Thoracic aorta (tissue), 2 donors: Measurements from ENCODE around the gene NIPBL. TPM values are rescaled to one million over a fixed set of nuclear protein-coding genes. Genes with fewer than 3 reads are reported as not detected.
"Not testable (repeated sequence)": the region's sequence is repeated elsewhere in the genome, so short reads cannot be mapped to it uniquely, and the experiment has no call there.

ENCODE experiments used
- ATAC-seq: fragments of 150-250 bp; one replicate; pipeline ENCODE4 v1.8.0; 2017; ENCODE audit warnings: low read depth; ENCODE audit not compliant: insufficient number of reproducible peaks, low FRiP score
- DNase-seq: peaks from one replicate; pipeline ENCODE4 v3.0.0-alpha.2; 2020; ENCODE audit warnings: low spot score
- H3K27ac ChIP-seq, 2 donors: fragments of 200-600 bp; sonication (generic); 1 replicate in 1 of 2; 2 replicates in 1 of 2; pipeline ENCODE4 v1.5.1; 2016; ENCODE audit warnings: mild to moderate bottlenecking in 2 of 2, moderate library complexity in 2 of 2
- H3K27me3 ChIP-seq: fragments of 200-600 bp; sonication (generic); replicated peaks from 2 replicates; pipeline ENCODE4 v1.6.0; 2016; ENCODE audit warnings: mild to moderate bottlenecking; ENCODE audit not compliant: insufficient read depth
- H3K36me3 ChIP-seq: fragments of 200-600 bp; sonication (generic); one replicate; pipeline ENCODE4 v1.5.1; 2016
- H3K4me1 ChIP-seq, 2 donors: fragments of 200-600 bp; sonication (generic); 1 replicate in 1 of 2; 2 replicates in 1 of 2; pipeline versions ENCODE4 v1.5.1 to v1.6.0; 2016; ENCODE audit warnings: low read depth in 2 of 2, mild to moderate bottlenecking in 1 of 2; ENCODE audit not compliant: control insufficient read depth in 1 of 2
- H3K4me3 ChIP-seq: fragments of 200-600 bp; sonication (generic); 2 replicates; pipeline ENCODE4 v1.5.1; 2016; ENCODE audit warnings: mild to moderate bottlenecking
- H3K9me3 ChIP-seq: fragments of 200-600 bp; sonication (generic); 2 replicates; pipeline ENCODE4 v1.5.1; 2016
- total RNA-seq, 2 donors: library from RNA; depleted of rRNA; stranded (reverse); fragments of >200 nt; gene quantifications; one replicate each; pipeline versions ENCODE4 v1.1.0 to v1.2.3, GENCODE V29; 2016
- TF ChIP-seq, protein P1 (sequence below): fragments of 200-600 bp; sonication (generic); IDR thresholded peaks from one replicate; pipeline ENCODE4 v1.5.1; 2019; ENCODE audit warnings: antibody characterized with exemption

NIPBL gene
- total RNA-seq, 2 donors from 2014 or later, result 38.6 to 50.8 TPM

DNA sequence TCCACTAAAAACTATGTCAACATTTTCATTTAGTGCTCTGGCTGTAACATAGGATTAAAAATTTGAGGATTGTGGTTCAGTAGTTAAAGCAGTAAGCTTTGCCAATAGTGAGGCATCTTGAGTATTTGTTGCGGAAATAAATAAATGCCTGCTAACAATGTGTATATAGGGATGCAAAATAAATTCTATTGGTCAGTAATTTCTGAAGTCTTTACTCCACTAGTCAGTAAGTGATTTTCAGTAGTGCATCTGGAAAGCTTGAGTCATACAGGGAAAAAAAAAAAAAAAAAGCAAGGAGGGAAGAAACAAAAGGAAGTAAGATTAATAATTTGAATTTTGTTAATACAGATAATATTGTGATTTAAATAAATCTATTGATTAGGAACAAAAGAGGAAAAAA lies 21.0 kb downstream of the NIPBL start:
- Histone ChIP-seq H3K9me3 (no peaks in the 10 kb centered on the region), H3K36me3 (no peaks in the 10 kb centered on the region), H3K4me1 (peaks cover 28 to 52% of the 10 kb centered on the region in 2 donors), H3K27ac (no peak overlapping the region), H3K27me3 (no peaks in the 10 kb centered on the region), H3K4me3 (no peak overlapping the region)
- ATAC-seq, result no peak
- TF ChIP-seq, protein P1, sequence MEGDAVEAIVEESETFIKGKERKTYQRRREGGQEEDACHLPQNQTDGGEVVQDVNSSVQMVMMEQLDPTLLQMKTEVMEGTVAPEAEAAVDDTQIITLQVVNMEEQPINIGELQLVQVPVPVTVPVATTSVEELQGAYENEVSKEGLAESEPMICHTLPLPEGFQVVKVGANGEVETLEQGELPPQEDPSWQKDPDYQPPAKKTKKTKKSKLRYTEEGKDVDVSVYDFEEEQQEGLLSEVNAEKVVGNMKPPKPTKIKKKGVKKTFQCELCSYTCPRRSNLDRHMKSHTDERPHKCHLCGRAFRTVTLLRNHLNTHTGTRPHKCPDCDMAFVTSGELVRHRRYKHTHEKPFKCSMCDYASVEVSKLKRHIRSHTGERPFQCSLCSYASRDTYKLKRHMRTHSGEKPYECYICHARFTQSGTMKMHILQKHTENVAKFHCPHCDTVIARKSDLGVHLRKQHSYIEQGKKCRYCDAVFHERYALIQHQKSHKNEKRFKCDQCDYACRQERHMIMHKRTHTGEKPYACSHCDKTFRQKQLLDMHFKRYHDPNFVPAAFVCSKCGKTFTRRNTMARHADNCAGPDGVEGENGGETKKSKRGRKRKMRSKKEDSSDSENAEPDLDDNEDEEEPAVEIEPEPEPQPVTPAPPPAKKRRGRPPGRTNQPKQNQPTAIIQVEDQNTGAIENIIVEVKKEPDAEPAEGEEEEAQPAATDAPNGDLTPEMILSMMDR, result no peak
- no peak for DNase-seq

DNA sequence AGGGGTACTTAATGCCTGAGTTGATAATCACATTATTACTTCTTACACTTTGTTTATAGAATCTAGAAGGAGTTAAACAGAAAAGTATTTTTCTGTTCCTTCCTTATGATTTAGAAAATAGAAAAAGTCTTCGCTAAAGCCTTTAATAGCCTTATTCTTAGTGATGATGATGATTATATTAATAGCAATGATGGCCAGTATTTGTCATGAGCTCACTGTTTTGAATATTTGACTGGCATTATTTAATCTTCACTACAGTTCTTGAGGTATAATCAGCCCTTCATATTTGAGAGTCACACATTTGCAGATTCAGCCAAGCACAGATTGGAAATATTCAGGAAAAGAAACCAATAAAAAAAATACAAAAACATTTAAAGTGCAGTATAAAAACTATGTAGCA lies 23.3 kb downstream of the NIPBL start:
- Histone ChIP-seq H3K4me1 (peaks cover 23 to 38% of the 10 kb centered on the region in 2 donors), H3K4me3 (no peak overlapping the region), H3K27ac (no peak overlapping the region), H3K36me3 (no peaks in the 10 kb centered on the region), H3K27me3 (no peaks in the 10 kb centered on the region), H3K9me3 (no peaks in the 10 kb centered on the region)
- ATAC-seq (no peak), DNase-seq (no peak)
- TF ChIP-seq, protein P1, result no peak

DNA sequence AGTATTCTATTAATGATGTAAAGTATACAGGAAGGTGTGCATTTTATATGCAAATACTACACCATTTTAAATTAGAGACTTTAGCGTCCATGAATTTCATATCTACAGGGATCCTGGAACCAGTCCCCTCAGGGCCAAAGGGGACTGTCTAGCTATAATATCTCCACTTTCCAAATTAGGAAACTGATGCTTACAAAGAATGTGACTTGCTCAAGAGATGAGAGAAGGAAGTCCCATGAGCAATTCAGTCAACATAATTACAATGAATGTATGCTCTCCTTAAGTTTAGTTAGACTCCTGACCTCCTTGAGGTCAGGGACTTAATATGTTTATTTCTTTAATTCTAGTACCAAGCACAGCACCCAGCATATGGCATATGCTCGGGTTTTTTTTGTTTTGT lies 23.7 kb downstream of the NIPBL start:
- TF ChIP-seq, protein P1, result no peak
- no peak overlapping the region for H3K27ac ChIP-seq
- no peaks in the 10 kb centered on the region for H3K9me3 ChIP-seq
- no peak overlapping the region for H3K4me3 ChIP-seq
- DNase-seq (no peak), ATAC-seq (no peak)
- H3K27me3 ChIP-seq, result no peaks in the 10 kb centered on the region
- H3K4me1 ChIP-seq, result peaks cover 22 to 33% of the 10 kb centered on the region in 2 donors
- no peaks in the 10 kb centered on the region for H3K36me3 ChIP-seq

DNA sequence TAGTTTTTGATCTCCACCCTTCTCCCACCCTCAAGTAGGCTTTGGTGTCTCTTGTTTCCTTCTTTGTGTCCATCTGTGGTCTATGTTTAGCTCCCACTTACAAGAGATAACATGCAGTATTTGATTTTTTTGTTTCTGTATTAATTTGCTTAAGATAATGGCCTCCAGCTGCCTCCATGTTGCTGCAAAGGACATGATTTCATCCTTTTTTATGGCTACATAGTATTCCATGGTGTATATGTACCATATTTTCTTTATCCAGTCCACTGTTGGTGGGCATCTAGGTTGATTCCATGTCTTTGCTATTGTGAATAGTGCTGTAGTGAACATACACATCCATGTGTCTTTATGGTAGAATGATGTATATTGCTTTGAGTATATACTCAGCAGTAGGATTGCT lies 24.5 kb downstream of the NIPBL start:
- not testable (repeated sequence) for H3K27me3 ChIP-seq, H3K9me3 ChIP-seq, DNase-seq, ATAC-seq, H3K4me3 ChIP-seq, H3K36me3 ChIP-seq, H3K27ac ChIP-seq
- peaks cover 16 to 27% of the 10 kb centered on the region in 2 donors for H3K4me1 ChIP-seq

DNA sequence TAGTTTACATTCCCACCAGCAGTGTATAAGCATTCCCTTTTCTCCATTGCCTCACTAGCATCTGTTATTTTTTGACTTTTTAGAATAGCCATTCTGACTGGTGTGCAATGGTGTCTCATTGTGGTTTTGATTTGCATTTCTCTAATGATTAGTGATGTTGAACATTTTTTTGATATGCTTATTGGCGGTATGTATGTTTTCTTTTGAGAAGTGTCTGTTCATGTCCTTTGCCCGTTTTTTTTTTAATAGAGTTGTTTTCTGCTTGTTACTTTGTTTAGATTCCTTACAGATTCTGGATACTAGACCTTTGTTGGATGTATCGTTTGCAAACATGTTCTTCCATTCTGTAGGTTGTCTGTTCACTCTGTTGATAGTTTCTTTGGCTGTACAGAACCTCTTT lies 25.3 kb downstream of the NIPBL start:
- Histone ChIP-seq H3K27me3 (no peaks in the 10 kb centered on the region), H3K4me3 (no peak overlapping the region), H3K9me3 (no peaks in the 10 kb centered on the region), H3K36me3 (no peaks in the 10 kb centered on the region), H3K27ac (no peak overlapping the region), H3K4me1 (peaks cover 16 to 27% of the 10 kb centered on the region in 2 donors)
- TF ChIP-seq, protein P1, result no peak
- ATAC-seq (no peak), DNase-seq (no peak)

DNA sequence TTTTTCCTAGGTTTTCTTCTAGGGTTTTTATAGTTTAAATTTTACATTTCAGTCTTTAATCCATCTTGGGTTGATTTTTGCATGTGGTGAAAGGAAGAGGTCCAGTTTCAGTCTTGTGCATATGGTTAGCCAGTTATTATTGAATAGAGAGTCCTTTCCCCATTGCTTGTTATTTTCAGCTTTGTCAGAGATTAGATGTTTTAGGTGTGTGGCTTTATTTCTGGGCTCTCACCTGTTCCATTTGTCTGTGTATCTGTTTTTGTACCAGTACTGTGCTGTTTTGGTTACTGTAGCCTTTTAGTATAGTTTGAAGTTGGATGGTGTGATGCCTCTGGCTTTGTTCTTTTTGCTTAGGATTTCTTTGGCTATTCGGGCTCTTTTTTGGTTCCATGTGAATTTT lies 25.8 kb downstream of the NIPBL start:
- Histone ChIP-seq H3K27ac (no peak overlapping the region), H3K9me3 (no peaks in the 10 kb centered on the region), H3K4me1 (peaks cover 21 to 30% of the 10 kb centered on the region in 2 donors), H3K27me3 (no peaks in the 10 kb centered on the region), H3K4me3 (no peak overlapping the region), H3K36me3 (no peaks in the 10 kb centered on the region)
- DNase-seq (no peak), ATAC-seq (no peak)
- TF ChIP-seq, protein P1, result no peak
